K562 (cell line): ENCODE data around the gene SSR2. TPM values are rescaled to one million over a fixed set of nuclear protein-coding genes. Genes with fewer than 3 reads are reported as not detected.

Source experiments
- ATAC-seq: fragments of 200-7000 bp; cut with Tn5 transposase; 3 replicates; pipeline ENCODE4 v1.9.1; 2020; ENCODE audit warnings: moderate library complexity
- BruUV-seq: library from RNA; stranded (reverse); fragments of 400-500 nt; replicated peaks from 2 replicates; lab custom pipeline; 2021; lab: Mats Ljungman, UMichigan
- CTCF ChIA-PET: fragments of 300-600 bp; formaldehyde crosslinking; extraction: SDS; loops from one replicate; lab custom pipeline; 2021; ENCODE audit warnings: low intra/inter-chr PET ratio; lab: Yijun Ruan, JAX
- POLR2A ChIA-PET: fragments of 300-600, 350-650 bp; sonication (Branson Sonifier 250); formaldehyde crosslinking; extraction: SDS; loops from one replicate; lab custom pipeline; 2021; ENCODE audit warnings: antibody characterized with exemption, inconsistent platforms; lab: Yijun Ruan, JAX
- DNase-seq, 4 experiments: peaks; one replicate each; pipeline versions ENCODE4 v3.0.0 to v3.0.0-alpha.2; 2011 to 2018; ENCODE audit warnings: low spot score in 3 of 4, mixed read lengths in 3 of 4; ENCODE audit errors: extremely low read depth in 1 of 4
- FAIRE-seq: peaks from 2 replicates; lab custom pipeline; 2011; peaks lifted over from hg19 to GRCh38; lab: Jason Lieb, UNC
- H2AFZ ChIP-seq: 2 replicates; pipeline ENCODE4 v1.6.0; 2011; ENCODE audit warnings: low read depth, low read length, control low read depth, inconsistent platforms
- H3K27ac ChIP-seq: fragments of 200-600 bp; 3 replicates; pipeline ENCODE4 v1.8.0; 2011; ENCODE audit warnings: low read depth, mild to moderate bottlenecking, control low read depth, inconsistent platforms, low read length, moderate library complexity, mixed read lengths; ENCODE audit errors: extremely low read depth
- H3K27me3 ChIP-seq, 2 experiments: fragments of 300-600 bp in 1 of 2; 2 replicates in 1 of 2; 3 replicates in 1 of 2; pipeline versions ENCODE4 v1.6.0 to v1.8.0; 2011; ENCODE audit warnings: inconsistent platforms in 2 of 2, low read length in 2 of 2, mild to moderate bottlenecking in 1 of 2, mixed read lengths in 1 of 2, moderate library complexity in 1 of 2; ENCODE audit not compliant: control insufficient read depth in 2 of 2, insufficient read depth in 2 of 2
- H3K36me3 ChIP-seq: fragments of 300-600 bp; 3 replicates; pipeline ENCODE4 v1.8.0; 2011; ENCODE audit warnings: mild to moderate bottlenecking, low read length, inconsistent platforms; ENCODE audit not compliant: control insufficient read depth, insufficient read depth
- H3K4me1 ChIP-seq, 2 experiments: fragments of 200-600 bp in 1 of 2; replicated peaks in 1 of 2; 2 replicates in 1 of 2; 3 replicates in 1 of 2; pipeline versions ENCODE4 v1.5.1 to v1.8.0; 2011; ENCODE audit warnings: inconsistent platforms in 2 of 2, low read length in 2 of 2, mild to moderate bottlenecking in 1 of 2, mixed read lengths in 1 of 2, moderate library complexity in 1 of 2; ENCODE audit not compliant: control insufficient read depth in 2 of 2, insufficient read depth in 2 of 2
- H3K4me2 ChIP-seq: 2 replicates; pipeline ENCODE4 v1.6.1; 2011; ENCODE audit warnings: low read length, control low read depth, inconsistent platforms, mixed read lengths; ENCODE audit not compliant: insufficient read depth
- H3K4me3 ChIP-seq: fragments of 200-600 bp; sonication (generic), shearing (Covaris generic); 2 replicates; pipeline ENCODE4 v1.5.1; 2016; ENCODE audit warnings: control low read depth, inconsistent platforms
- H3K79me2 ChIP-seq: fragments of 200-600 bp; 3 replicates; pipeline ENCODE4 v1.8.0; 2011; ENCODE audit warnings: low read length, inconsistent platforms; ENCODE audit not compliant: control insufficient read depth, insufficient read depth
- H3K9ac ChIP-seq, 2 experiments: 2 replicates each; pipeline versions ENCODE4 v1.6.0 to v1.6.1; 2011; ENCODE audit warnings: low read depth in 2 of 2, low read length in 2 of 2, control low read depth in 1 of 2, inconsistent platforms in 1 of 2, mild to moderate bottlenecking in 1 of 2, mixed read lengths in 1 of 2; ENCODE audit not compliant: insufficient read depth in 1 of 2
- H3K9me1 ChIP-seq: one replicate; pipeline ENCODE4 v1.6.0; 2011; ENCODE audit warnings: inconsistent platforms, mild to moderate bottlenecking, low read length, moderate library complexity; ENCODE audit not compliant: control insufficient read depth, insufficient read depth
- H3K9me3 ChIP-seq: replicated peaks from 2 replicates; pipeline ENCODE4 v1.5.1; 2011; ENCODE audit warnings: low read depth, low read length, inconsistent platforms; ENCODE audit not compliant: control insufficient read depth, insufficient read depth
- H4K20me1 ChIP-seq: replicated peaks from 2 replicates; pipeline ENCODE4 v1.6.1; 2011; ENCODE audit warnings: low read length, inconsistent platforms, mixed read lengths; ENCODE audit not compliant: control insufficient read depth, insufficient read depth
- HDAC2 ChIP-seq: fragments of 450-650 bp; IDR thresholded peaks from 2 replicates; pipeline ENCODE4 v1.6.1; 2016; ENCODE audit warnings: mild to moderate bottlenecking
- NR2C1 ChIP-seq, 2 experiments: fragments of 450-650 bp; IDR thresholded peaks; 2 replicates each; pipeline ENCODE4 v1.6.1; 2017; ENCODE audit warnings: mild to moderate bottlenecking in 2 of 2, antibody characterized with exemption in 1 of 2, inconsistent platforms in 1 of 2, missing compliant biosample characterization in 1 of 2, missing genetic modification characterization in 1 of 2
- NR2C2 ChIP-seq, 2 experiments: fragments of 200-800 bp in 1 of 2; sonication (Bioruptor generic) in 1 of 2; sonication (generic) in 1 of 2; formaldehyde crosslinking in 1 of 2; IDR thresholded peaks; 2 replicates each; pipeline versions ENCODE4 v1.6.1 to v1.8.0; 2016 to 2022; ENCODE audit warnings: mild to moderate bottlenecking in 1 of 2, missing compliant biosample characterization in 1 of 2, missing genetic modification characterization in 1 of 2, missing genetic modification reagents in 1 of 2
- RB1 ChIP-seq: fragments of 450-650 bp; IDR thresholded peaks from 2 replicates; pipeline ENCODE4 v1.6.1; 2017; ENCODE audit warnings: low read depth, mild to moderate bottlenecking
- TAL1 ChIP-seq: fragments of 450-650 bp; IDR thresholded peaks from 2 replicates; pipeline ENCODE4 v1.6.1; 2016; ENCODE audit warnings: mild to moderate bottlenecking
- ZNF347 ChIP-seq: fragments of 450-650 bp; formaldehyde crosslinking; IDR thresholded peaks from 2 replicates; pipeline ENCODE4 v1.4.0; 2020; ENCODE audit warnings: low read depth, mild to moderate bottlenecking, moderate library complexity
- WGBS: fragments of 100-300 bp; shearing (Covaris generic); methylation state at CpG from one replicate; pipeline ENCODE4 v1.1.6; 2016; ENCODE audit warnings: low coverage, mixed read lengths; ENCODE audit not compliant: insufficient coverage; ENCODE audit errors: missing lambda C conversion rate; 5-methylcytosine and 5-hydroxymethylcytosine counted together
- in situ Hi-C: fragments of 300-500 bp; cut with MboI; formaldehyde crosslinking; loops from 4 replicates; pipeline ENCODE4 v1.15.0; 2018; ENCODE audit warnings: inconsistent platforms, mixed read lengths
- intact Hi-C: fragments of 100-400 bp; cut with micrococcal nuclease; formaldehyde crosslinking; loops from 2 replicates; pipeline ENCODE4 v1.14.2; 2022
- polyA plus RNA-seq, 8 experiments: library from polyadenylated mRNA; depleted of rRNA in 4 of 8; stranded (reverse) in 5 of 8; unstranded in 3 of 8; fragments of >200 nt; fragmentation: Nextera tagmentation in 2 of 8; fragmentation: Illumina TruSeq in 1 of 8; extraction: Ambion mirVana in 2 of 8; extraction: Trizol in 1 of 8; gene quantifications; 2 replicates each; pipeline versions ENCODE4 v1.2.1 to v1.2.3, GENCODE V29; 2011 to 2014; ENCODE audit warnings: inconsistent platforms in 1 of 8, missing spikeins in 1 of 8
- total RNA-seq, 7 experiments: library from RNA; depleted of rRNA in 6 of 7; stranded (reverse); fragments of >200 nt in 6 of 7; fragmentation: Illumina TruSeq in 2 of 7; extraction: Trizol in 2 of 7; gene quantifications; 2 replicates each; pipeline versions ENCODE4 v1.2.1 to v1.2.3, GENCODE V29; 2011 to 2021; ENCODE audit warnings: low replicate concordance in 1 of 7
- TF ChIP-seq, protein P1 (sequence below): fragments of 250-450 bp; sonication (Bioruptor Pico); IDR thresholded peaks from 2 replicates; pipeline ENCODE4 v1.4.0; 2020
- TF ChIP-seq, protein P2 (sequence below): sonication (generic); formaldehyde crosslinking; IDR thresholded peaks from 2 replicates; pipeline ENCODE4 v1.8.0; 2023; ENCODE audit warnings: mild to moderate bottlenecking, missing genetic modification reagents
- TF ChIP-seq, protein P3 (sequence below): fragments of 450-650 bp; IDR thresholded peaks from 2 replicates; pipeline ENCODE4 v1.6.1; 2016; ENCODE audit warnings: missing biosample characterization, missing genetic modification characterization
- TF ChIP-seq, protein P4 (sequence below): fragments of 250-450 bp; sonication (Bioruptor Pico); IDR thresholded peaks from 2 replicates; pipeline ENCODE4 v1.4.0; 2020; ENCODE audit warnings: mild to moderate bottlenecking, moderate library complexity
- TF ChIP-seq, protein P5 (sequence below): fragments of 250-450 bp; sonication (Bioruptor Pico); IDR thresholded peaks from 2 replicates; pipeline ENCODE4 v1.6.1; 2021; ENCODE audit warnings: mild to moderate bottlenecking

The SSR2 gene
- total and polyA plus RNA-seq, 9 of the 15 experiments (the other 6 are each of a cell fraction or from before 2014, with no cell fraction given) = 161 to 411 (median 240) TPM

GRCh38 chr1:156026588-156026987 lies 5.8 kb upstream of the SSR2 start:
- WGBS = 34% methylated on average over 4 of the region's 4 CpGs

More at GRCh38 chr1:156026588-156026987, 5.8 kb upstream of the SSR2 start:
- H3K9me1 ChIP-seq = no peaks in the 10 kb centered on the region
- no TSS peak for BruUV-seq
- no peaks in the 10 kb centered on the region for H3K9me3 ChIP-seq
- DNase-seq = no peak
- H3K27ac ChIP-seq = no peak overlapping the region
- no peak overlapping the region for H2AFZ ChIP-seq
- ATAC-seq = no peak
- no peak overlapping the region for H3K4me2 ChIP-seq
- peaks cover 3 to 4% of the 10 kb centered on the region in 2 experiments; a peak in 2 of 5 replicates for H3K4me1 ChIP-seq
- POLR2A ChIA-PET = no interaction called here
- FAIRE-seq = no peak
- no peak overlapping the region for H3K9ac ChIP-seq
- no peaks in the 10 kb centered on the region for H4K20me1 ChIP-seq
- TF ChIP-seq HDAC2 (no peak), RB1 (no peak), TAL1 (no peak), NR2C1 (IDR thresholded peaks at IDR 0.05) (no peak), NR2C1 (tag; IDR thresholded peaks at IDR 0.05) (no peak), NR2C2 (CRISPR knock-in tag; IDR thresholded peaks at IDR 0.05) (no peak), NR2C2 (tag; IDR thresholded peaks at IDR 0.05) (no peak), ZNF347 (no peak)
- TF ChIP-seq, protein P1, sequence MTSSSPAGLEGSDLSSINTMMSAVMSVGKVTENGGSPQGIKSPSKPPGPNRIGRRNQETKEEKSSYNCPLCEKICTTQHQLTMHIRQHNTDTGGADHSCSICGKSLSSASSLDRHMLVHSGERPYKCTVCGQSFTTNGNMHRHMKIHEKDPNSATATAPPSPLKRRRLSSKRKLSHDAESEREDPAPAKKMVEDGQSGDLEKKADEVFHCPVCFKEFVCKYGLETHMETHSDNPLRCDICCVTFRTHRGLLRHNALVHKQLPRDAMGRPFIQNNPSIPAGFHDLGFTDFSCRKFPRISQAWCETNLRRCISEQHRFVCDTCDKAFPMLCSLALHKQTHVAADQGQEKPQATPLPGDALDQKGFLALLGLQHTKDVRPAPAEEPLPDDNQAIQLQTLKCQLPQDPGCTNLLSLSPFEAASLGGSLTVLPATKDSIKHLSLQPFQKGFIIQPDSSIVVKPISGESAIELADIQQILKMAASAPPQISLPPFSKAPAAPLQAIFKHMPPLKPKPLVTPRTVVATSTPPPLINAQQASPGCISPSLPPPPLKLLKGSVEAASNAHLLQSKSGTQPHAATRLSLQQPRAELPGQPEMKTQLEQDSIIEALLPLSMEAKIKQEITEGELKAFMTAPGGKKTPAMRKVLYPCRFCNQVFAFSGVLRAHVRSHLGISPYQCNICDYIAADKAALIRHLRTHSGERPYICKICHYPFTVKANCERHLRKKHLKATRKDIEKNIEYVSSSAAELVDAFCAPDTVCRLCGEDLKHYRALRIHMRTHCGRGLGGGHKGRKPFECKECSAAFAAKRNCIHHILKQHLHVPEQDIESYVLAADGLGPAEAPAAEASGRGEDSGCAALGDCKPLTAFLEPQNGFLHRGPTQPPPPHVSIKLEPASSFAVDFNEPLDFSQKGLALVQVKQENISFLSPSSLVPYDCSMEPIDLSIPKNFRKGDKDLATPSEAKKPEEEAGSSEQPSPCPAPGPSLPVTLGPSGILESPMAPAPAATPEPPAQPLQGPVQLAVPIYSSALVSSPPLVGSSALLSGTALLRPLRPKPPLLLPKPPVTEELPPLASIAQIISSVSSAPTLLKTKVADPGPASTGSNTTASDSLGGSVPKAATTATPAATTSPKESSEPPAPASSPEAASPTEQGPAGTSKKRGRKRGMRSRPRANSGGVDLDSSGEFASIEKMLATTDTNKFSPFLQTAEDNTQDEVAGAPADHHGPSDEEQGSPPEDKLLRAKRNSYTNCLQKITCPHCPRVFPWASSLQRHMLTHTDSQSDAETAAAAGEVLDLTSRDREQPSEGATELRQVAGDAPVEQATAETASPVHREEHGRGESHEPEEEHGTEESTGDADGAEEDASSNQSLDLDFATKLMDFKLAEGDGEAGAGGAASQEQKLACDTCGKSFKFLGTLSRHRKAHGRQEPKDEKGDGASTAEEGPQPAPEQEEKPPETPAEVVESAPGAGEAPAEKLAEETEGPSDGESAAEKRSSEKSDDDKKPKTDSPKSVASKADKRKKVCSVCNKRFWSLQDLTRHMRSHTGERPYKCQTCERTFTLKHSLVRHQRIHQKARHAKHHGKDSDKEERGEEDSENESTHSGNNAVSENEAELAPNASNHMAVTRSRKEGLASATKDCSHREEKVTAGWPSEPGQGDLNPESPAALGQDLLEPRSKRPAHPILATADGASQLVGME = no peak
- TF ChIP-seq, protein P2, sequence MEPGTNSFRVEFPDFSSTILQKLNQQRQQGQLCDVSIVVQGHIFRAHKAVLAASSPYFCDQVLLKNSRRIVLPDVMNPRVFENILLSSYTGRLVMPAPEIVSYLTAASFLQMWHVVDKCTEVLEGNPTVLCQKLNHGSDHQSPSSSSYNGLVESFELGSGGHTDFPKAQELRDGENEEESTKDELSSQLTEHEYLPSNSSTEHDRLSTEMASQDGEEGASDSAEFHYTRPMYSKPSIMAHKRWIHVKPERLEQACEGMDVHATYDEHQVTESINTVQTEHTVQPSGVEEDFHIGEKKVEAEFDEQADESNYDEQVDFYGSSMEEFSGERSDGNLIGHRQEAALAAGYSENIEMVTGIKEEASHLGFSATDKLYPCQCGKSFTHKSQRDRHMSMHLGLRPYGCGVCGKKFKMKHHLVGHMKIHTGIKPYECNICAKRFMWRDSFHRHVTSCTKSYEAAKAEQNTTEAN = no peak
- TF ChIP-seq, protein P3, sequence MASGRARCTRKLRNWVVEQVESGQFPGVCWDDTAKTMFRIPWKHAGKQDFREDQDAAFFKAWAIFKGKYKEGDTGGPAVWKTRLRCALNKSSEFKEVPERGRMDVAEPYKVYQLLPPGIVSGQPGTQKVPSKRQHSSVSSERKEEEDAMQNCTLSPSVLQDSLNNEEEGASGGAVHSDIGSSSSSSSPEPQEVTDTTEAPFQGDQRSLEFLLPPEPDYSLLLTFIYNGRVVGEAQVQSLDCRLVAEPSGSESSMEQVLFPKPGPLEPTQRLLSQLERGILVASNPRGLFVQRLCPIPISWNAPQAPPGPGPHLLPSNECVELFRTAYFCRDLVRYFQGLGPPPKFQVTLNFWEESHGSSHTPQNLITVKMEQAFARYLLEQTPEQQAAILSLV = no peak
- TF ChIP-seq, protein P4, sequence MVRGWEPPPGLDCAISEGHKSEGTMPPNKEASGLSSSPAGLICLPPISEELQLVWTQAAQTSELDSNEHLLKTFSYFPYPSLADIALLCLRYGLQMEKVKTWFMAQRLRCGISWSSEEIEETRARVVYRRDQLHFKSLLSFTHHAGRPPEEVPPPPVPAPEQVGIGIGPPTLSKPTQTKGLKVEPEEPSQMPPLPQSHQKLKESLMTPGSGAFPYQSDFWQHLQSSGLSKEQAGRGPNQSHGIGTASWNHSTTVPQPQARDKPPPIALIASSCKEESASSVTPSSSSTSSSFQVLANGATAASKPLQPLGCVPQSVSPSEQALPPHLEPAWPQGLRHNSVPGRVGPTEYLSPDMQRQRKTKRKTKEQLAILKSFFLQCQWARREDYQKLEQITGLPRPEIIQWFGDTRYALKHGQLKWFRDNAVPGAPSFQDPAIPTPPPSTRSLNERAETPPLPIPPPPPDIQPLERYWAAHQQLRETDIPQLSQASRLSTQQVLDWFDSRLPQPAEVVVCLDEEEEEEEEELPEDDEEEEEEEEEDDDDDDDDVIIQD = no peak
- TF ChIP-seq, protein P5, sequence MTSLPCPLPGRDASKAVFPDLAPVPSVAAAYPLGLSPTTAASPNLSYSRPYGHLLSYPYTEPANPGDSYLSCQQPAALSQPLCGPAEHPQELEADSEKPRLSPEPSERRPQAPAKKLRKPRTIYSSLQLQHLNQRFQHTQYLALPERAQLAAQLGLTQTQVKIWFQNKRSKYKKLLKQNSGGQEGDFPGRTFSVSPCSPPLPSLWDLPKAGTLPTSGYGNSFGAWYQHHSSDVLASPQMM (CRISPR knock-in tag) = no peak
- H3K27me3 ChIP-seq = no peaks in the 10 kb centered on the region
- in situ Hi-C loops = no loop called here
- intact Hi-C loops = loop anchor here (5.0 kb wide), 1 partner anchor 41 kb away; no protein-coding TSS in a partner anchor
- no peaks in the 10 kb centered on the region for H3K36me3 ChIP-seq
- CTCF ChIA-PET = interaction anchor here (0.6 kb wide), 1 partner anchor 292 kb away, joined by 3 read pairs; no protein-coding TSS in a partner anchor
- no peaks in the 10 kb centered on the region for H3K79me2 ChIP-seq
- H3K4me3 ChIP-seq = no peak overlapping the region
